Activated CD4-positive, alpha-beta T cell treated with anti-CD3 and anti-CD28 coated beads for 36 hours (primary cell): ENCODE results near the gene IQCN. TPM values are rescaled to one million over a fixed set of nuclear protein-coding genes. Genes with fewer than 3 reads are reported as not detected.

Source experiments
- ATAC-seq: fragments of 200-7000 bp; cut with Tn5 transposase; one replicate; pipeline ENCODE4 v1.10.0; 2021; ENCODE audit warnings: mild to moderate bottlenecking, moderate library complexity
- CTCF ChIA-PET: fragments of 350-600 bp; sonication (Branson Sonifier 250); formaldehyde crosslinking; loops from one replicate; lab custom pipeline; 2021; ENCODE audit warnings: antibody characterized with exemption; lab: Charles Lee
- POLR2A ChIA-PET: fragments of 350-600 bp; sonication (Branson Sonifier 250); formaldehyde crosslinking; loops from one replicate; lab custom pipeline; 2021; ENCODE audit warnings: antibody characterized with exemption, inconsistent platforms; lab: Charles Lee
- DNase-seq: peaks from one replicate; pipeline ENCODE4 v3.0.0-alpha.2; 2020
- H3K27ac Mint-ChIP-seq: one replicate; pipeline ENCODE4 v1.8.0; 2021; ENCODE audit warnings: mixed read lengths
- H3K27me3 Mint-ChIP-seq: one replicate; pipeline ENCODE4 v1.8.0; 2021; ENCODE audit warnings: mixed read lengths
- H3K36me3 Mint-ChIP-seq: one replicate; pipeline ENCODE4 v1.8.0; 2021; ENCODE audit warnings: low read depth, mixed read lengths
- H3K4me1 Mint-ChIP-seq: one replicate; pipeline ENCODE4 v1.8.0; 2021; ENCODE audit warnings: mixed read lengths
- H3K4me3 Mint-ChIP-seq: one replicate; pipeline ENCODE4 v1.8.0; 2021; ENCODE audit warnings: mild to moderate bottlenecking, moderate library complexity, mixed read lengths
- H3K9me3 Mint-ChIP-seq: one replicate; pipeline ENCODE4 v1.8.0; 2021; ENCODE audit warnings: low read depth, mixed read lengths
- intact Hi-C, 2 experiments: fragments of 100-400 bp; cut with DNase I in 1 of 2; cut with micrococcal nuclease in 1 of 2; formaldehyde crosslinking; loops; one replicate each; pipeline versions ENCODE4 v1.14.2 to v1.15.1; 2022 to 2024; cut with DNase I, micrococcal nuclease
- total RNA-seq, 2 experiments: library from RNA; stranded (reverse); gene quantifications; one replicate each; pipeline ENCODE4 v1.2.3, GENCODE V29; 2021

The IQCN gene
- total RNA-seq, 2 experiments from 2014 or later, result 0.40 to 0.43 TPM

DNA sequence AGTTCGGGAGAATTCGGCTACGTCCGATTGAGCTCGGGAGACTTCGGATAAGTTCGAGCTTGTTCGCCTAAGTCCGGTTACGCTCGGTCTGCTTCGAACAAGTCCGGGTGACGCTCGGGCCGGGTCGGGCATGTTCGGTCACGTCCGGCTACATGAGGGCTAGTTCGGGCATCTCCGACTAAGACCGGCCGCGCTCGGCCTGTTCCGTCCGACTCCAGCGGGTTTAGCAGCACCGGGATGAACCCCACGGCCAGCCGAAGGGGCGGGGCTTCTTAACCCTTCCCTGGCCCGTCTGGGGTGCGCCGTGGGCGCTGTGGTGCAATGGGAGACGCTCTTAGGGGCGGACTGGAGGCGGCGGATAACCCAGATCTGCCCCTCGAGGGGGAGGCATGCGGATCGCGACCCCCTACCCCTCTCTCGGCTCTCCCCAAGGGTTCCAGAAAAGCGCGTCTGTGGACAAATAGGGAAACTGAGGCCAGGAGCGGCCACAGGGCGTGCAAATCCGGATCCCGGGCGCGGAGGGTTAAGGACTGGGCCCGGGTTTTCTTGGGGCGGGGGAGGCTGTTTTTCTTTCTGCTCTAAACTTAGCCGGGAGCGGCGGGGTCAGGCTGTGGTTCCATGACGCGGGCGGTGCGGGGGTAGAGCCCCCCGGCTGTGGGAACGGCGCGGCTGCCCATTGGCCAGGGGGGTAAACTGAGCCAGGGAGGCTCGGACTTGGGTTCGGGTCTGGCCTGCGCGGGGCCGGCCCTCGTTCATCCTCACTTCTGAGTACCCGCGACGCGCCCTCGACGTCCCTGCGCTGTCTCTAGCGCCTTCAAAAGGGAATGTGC lies 49.5 kb downstream of the IQCN start:
- POLR2A ChIA-PET, result interaction anchor here (0.9 to 1.0 kb wide), 2 partner anchors 54 to 57 kb away, joined by 3 to 6 read pairs; partner anchors contain the start of gene JUND
- H3K27ac Mint-ChIP-seq, result no peak overlapping the region
- intact Hi-C loops, result loop anchor here in 1 of 2 experiments (1.0 kb wide), 4 partner anchors 16 to 72 kb away; partner anchors contain the start of gene RAB3A

DNA sequence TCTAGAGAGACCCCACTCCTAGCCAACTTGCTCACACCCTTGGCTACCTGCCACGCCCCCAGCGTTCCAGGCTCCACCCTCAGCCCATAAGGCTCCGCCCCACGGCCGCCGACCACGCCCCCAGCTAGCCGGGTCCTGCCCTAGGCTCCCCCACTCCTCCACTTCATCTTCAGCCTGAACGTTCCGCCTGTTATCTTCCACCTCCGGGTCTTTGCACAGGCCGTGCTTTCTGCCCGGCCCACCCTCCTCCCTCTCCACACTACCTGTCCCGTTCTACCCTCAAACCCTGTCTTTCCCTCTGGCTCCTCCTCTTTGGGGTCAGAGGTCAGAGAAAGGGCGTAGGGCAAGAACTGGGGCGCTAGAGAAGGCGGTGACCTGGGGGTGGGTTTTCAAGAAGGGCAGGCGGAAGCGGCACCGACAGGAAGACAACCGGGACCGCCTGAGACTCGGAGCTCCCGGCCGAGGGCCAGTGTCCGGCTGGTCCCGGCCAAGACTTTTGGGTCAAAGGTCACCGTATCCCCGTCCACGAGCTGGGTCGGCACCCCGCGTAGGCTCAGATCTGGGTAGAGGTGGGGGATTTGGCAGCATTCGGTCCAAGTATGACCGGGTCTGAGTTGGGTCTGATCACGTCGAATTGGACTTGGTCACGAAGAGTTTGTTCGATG lies 50.3 kb downstream of the IQCN start:
- H3K27me3 Mint-ChIP-seq, result peaks cover 46% of the 10 kb centered on the region
- peaks cover 20% of the 10 kb centered on the region for H3K4me1 Mint-ChIP-seq

More for the DNA sequence above, 49.5 kb downstream of the IQCN start:
- H3K36me3 Mint-ChIP-seq, result no peaks in the 10 kb centered on the region
- H3K4me3 Mint-ChIP-seq, result peak overlapping the region; percentile 72
- peak; percentile 100 for ATAC-seq
- peaks cover 51% of the 10 kb centered on the region for H3K27me3 Mint-ChIP-seq
- CTCF ChIA-PET, result interaction anchor here (0.6 to 1.8 kb wide), 14 partner anchors 10 to 192 kb away, joined by 3 to 12 read pairs (median 3); partner anchors contain the start of gene JUND
- H3K9me3 Mint-ChIP-seq, result no peaks in the 10 kb centered on the region
- DNase-seq, result peak; percentile 96
- peaks cover 20% of the 10 kb centered on the region for H3K4me1 Mint-ChIP-seq

DNA sequence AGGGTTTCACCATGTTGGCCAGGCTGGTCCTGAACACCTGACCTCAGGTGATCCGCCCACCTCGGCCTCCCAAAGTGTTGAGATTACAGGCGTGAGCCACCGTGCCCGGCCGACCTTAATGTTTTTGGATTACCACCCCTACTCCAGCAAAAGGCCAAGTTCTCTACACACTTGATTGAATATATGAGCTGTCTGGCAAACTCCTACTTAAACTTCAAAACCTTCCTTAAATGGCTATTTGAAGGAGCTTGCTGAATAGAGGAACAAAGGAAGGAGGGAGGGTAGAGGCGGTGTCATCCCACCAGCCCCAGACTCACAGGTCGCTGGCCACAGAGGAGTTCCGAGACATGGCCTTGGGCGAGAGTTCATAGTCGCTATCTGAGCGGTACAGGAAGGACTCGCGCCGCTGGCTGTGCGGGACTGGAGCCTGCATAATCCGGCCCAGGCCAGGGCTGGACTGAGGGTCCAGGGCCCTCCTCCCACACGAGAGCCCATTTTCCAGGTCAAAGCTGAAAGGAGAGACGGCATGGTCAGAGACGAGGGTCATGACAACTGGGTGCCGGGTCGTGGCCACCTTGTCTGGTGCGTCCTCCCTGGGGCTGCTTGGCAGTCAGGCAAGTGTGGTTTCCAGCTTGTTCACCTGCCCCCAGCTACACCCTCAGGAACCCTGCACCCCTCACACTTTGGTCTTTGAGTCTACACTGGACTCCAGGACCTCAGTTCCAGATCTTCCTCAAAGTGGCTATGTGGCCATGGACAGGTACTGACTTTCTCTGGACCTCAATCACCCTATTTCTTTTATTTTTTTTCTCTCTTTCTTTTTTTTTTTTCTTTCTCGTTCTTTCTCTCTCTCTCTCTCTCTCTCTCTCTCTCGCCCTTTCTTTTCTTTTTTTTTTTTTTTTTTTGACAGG lies 52.2 kb downstream of the IQCN start:
- intact Hi-C loops, result no loop called here
- ChIA-PET CTCF (interaction anchor here (0.6 to 1.0 kb wide), 5 partner anchors 12 to 408 kb away, joined by 3 to 5 read pairs (median 4); no protein-coding TSS in a partner anchor), POLR2A (no interaction called here)
- H3K4me1 Mint-ChIP-seq, result peaks cover 18% of the 10 kb centered on the region
- no peak overlapping the region for H3K4me3 Mint-ChIP-seq
- H3K27ac Mint-ChIP-seq, result no peak overlapping the region
- ATAC-seq, result no peak
- H3K36me3 Mint-ChIP-seq, result no peaks in the 10 kb centered on the region
- no peak for DNase-seq
- H3K27me3 Mint-ChIP-seq, result peaks cover 36% of the 10 kb centered on the region
- no peaks in the 10 kb centered on the region for H3K9me3 Mint-ChIP-seq

More for the DNA sequence above, 50.3 kb downstream of the IQCN start:
- Mint-ChIP-seq H3K27ac (no peak overlapping the region), H3K36me3 (no peaks in the 10 kb centered on the region), H3K9me3 (no peaks in the 10 kb centered on the region), H3K4me3 (peak overlapping the region; percentile 72)
- CTCF ChIA-PET, result interaction anchor here (0.6 to 1.8 kb wide), 16 partner anchors 9 to 193 kb away, joined by 3 to 12 read pairs (median 3); partner anchors contain the start of genes JUND and MPV17L2
- peak; percentile 12 for ATAC-seq
- POLR2A ChIA-PET, result interaction anchor here (0.9 to 1.0 kb wide), 2 partner anchors 55 to 58 kb away, joined by 3 to 6 read pairs; partner anchors contain the start of gene JUND
- intact Hi-C loops, result loop anchor here in 1 of 2 experiments (1.0 kb wide), 4 partner anchors 16 to 72 kb away; partner anchors contain the start of gene RAB3A
- peak; percentile 63 for DNase-seq

DNA sequence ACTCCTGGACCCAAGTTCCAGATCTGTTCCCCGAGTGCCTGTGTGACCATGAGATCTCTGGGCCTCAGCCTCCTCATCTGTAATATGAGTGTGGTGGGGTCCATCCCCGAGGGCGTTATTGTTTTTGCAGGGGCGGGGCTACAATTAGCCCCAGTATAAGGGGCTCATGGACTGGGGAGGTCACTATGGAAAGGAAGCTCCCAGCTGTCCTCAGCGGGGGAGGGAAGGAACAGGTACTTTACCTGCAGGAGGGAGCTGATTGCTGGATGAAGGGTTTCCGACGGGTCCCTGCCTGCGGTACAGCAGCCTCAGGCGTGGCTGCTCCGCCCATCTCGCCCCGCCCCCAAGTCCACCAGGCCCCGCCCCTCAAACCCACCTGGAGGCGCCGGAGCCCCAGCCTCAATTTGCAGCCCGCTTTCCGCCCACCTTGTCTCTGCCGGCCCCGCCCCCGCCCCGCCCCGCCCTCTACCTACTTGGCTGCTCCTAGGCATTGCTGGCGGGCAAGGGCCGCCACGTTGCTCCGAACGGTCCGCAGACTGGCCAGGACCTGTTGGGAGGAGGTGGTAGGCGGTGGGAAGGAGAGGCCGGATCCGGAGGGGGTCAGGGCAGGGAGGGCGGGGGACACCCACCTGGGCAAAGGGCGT lies 53.5 kb downstream of the IQCN start:
- peaks cover 27% of the 10 kb centered on the region for H3K27me3 Mint-ChIP-seq
- ATAC-seq (no peak), DNase-seq (peak; percentile 50)
- H3K36me3 Mint-ChIP-seq, result no peaks in the 10 kb centered on the region
- H3K27ac Mint-ChIP-seq, result no peak overlapping the region
- peaks cover 14% of the 10 kb centered on the region for H3K4me1 Mint-ChIP-seq
- ChIA-PET CTCF (interaction anchor here (0.7 kb wide), 1 partner anchor 122 kb away, joined by 4 read pairs; no protein-coding TSS in a partner anchor), POLR2A (interaction anchor here (1.3 kb wide), 1 partner anchor 61 kb away, joined by 3 read pairs; the partner anchor contains the start of gene JUND)
- intact Hi-C loops, result no loop called here
- no peaks in the 10 kb centered on the region for H3K9me3 Mint-ChIP-seq
- H3K4me3 Mint-ChIP-seq, result no peak overlapping the region

DNA sequence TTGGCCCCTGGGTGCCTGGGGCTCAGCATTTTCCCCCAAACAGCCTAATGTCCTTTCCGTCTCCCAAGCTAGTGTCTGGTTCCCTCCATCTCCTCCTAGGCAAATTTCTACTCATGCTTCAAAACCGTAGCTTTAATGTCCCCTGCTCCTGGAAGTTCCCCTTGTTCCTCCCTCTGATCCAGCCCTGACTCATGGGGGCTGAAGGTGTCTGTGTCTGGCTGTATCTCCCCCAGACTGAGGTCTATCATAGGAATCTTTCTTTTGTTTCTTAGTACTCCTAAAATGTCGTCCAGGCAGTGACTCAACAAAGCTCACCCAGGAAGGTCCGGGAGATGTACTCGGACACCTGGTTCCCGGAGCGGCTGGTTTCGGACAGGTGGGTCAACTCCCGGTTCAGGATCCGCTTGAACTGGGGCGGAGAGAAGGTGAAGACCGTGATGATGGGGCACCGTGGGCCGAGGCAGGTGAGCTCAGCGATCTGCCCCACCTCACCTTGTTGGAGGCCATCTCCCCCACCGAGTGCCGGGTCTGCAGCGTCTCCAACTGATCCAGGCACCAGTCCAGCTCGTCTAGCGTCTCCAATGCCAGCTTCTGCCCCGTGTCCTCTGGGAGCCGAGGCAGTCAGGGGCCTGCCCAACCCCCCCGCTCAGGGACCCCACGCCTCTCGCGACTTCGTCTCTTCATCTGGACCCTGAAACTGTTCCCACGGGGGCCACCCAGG lies 54.2 kb downstream of the IQCN start:
- H3K36me3 Mint-ChIP-seq, result no peaks in the 10 kb centered on the region
- intact Hi-C loops, result no loop called here
- ChIA-PET CTCF (interaction anchor here (0.6 to 1.3 kb wide), 3 partner anchors 11 to 121 kb away, joined by 4 to 6 read pairs (median 5); no protein-coding TSS in a partner anchor), POLR2A (interaction anchor here (0.8 to 1.3 kb wide), 2 partner anchors 61 to 219 kb away, joined by 3 to 5 read pairs; partner anchors contain the start of gene JUND)
- no peak for DNase-seq
- H3K4me3 Mint-ChIP-seq, result no peak overlapping the region
- H3K9me3 Mint-ChIP-seq, result no peaks in the 10 kb centered on the region
- ATAC-seq, result no peak
- H3K27ac Mint-ChIP-seq, result no peak overlapping the region
- peaks cover 21% of the 10 kb centered on the region for H3K27me3 Mint-ChIP-seq
- H3K4me1 Mint-ChIP-seq, result peaks cover 12% of the 10 kb centered on the region

DNA sequence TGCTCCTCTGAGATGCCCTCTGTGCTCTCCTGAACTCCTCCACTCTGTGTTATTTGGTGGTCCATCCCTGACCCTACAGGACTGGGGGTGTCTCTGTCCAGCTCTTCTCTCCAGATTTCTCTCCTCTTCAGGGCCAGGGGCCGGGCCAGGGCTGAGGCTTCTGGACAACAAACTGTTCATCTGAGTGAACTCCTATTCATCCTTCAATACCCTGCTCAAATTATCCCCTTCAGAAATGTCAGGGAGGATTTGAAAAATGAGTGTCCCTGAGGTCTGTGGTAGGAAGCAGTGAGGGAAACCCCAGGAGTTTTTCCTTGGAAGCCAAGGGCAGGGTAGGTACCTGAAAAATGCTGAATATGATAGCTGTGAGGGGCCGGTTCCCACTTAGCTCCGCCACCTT lies 55.7 kb downstream of the IQCN start:
- no peak for DNase-seq
- H3K36me3 Mint-ChIP-seq, result no peaks in the 10 kb centered on the region
- H3K9me3 Mint-ChIP-seq, result no peaks in the 10 kb centered on the region
- peaks cover 3% of the 10 kb centered on the region for H3K4me1 Mint-ChIP-seq
- ChIA-PET CTCF (interaction anchor here (0.7 to 1.3 kb wide), 4 partner anchors 9 to 170 kb away, joined by 3 to 6 read pairs (median 4); no protein-coding TSS in a partner anchor), POLR2A (no interaction called here)
- H3K4me3 Mint-ChIP-seq, result no peak overlapping the region
- H3K27ac Mint-ChIP-seq, result no peak overlapping the region
- intact Hi-C loops, result no loop called here
- ATAC-seq, result no peak
- H3K27me3 Mint-ChIP-seq, result peaks cover 10% of the 10 kb centered on the region

DNA sequence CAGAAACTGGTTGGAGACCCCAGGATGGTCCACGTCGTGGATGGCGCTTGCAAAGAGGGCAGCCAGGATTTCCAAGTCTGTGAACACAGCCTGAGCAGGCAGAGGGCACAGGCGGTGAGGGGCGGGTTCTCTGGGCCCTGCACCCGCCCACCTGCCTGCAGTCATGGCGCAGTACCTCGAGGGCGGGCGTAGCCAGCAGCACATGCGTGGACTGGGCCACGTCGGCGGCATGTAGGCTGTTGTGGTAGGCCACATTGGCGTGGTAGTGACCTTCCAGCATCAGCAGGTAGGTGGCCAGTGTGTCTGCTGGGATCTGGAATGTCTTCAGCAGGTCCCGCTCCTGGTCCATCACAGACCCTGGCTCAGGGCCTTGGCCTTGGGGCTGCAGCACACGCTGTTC lies 56.1 kb downstream of the IQCN start:
- DNase-seq (no peak), ATAC-seq (no peak)
- intact Hi-C loops, result no loop called here
- Mint-ChIP-seq H3K27me3 (peaks cover 10% of the 10 kb centered on the region), H3K36me3 (no peaks in the 10 kb centered on the region), H3K9me3 (no peaks in the 10 kb centered on the region), H3K4me1 (peaks cover 3% of the 10 kb centered on the region), H3K4me3 (no peak overlapping the region), H3K27ac (no peak overlapping the region)
- ChIA-PET POLR2A (no interaction called here), CTCF (interaction anchor here (0.7 to 0.8 kb wide), 2 partner anchors 9 to 170 kb away, joined by 3 to 4 read pairs; no protein-coding TSS in a partner anchor)

DNA sequence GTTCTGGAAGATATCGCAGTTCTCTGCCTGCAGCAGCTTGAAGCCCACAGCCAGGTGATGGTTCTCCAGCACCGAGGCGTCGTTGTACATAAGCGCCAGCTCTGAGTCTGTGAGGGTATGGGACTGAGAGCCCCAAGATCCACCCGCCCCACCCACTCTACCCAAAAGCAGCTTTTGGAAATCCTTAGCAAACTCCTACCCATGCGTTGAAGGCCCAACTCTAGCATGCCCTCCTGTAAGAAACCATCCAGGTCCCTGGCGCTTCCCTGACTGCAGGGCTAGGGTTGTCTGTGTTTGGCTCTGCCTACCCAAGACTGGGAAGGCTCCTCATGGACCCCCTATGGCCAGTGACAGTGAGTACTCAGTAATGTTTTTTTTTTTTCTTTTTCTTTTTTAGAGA lies 57.5 kb downstream of the IQCN start:
- ATAC-seq (no peak), DNase-seq (no peak)
- POLR2A ChIA-PET, result no interaction called here
- peaks cover 3% of the 10 kb centered on the region for H3K4me1 Mint-ChIP-seq
- no peaks in the 10 kb centered on the region for H3K9me3 Mint-ChIP-seq
- CTCF ChIA-PET, result interaction anchor here (1.6 kb wide), 1 partner anchor 62 kb away, joined by 3 read pairs; no protein-coding TSS in a partner anchor
- H3K27ac Mint-ChIP-seq, result no peak overlapping the region
- H3K4me3 Mint-ChIP-seq, result no peak overlapping the region
- no peaks in the 10 kb centered on the region for H3K36me3 Mint-ChIP-seq
- peaks cover 7% of the 10 kb centered on the region for H3K27me3 Mint-ChIP-seq
- intact Hi-C loops, result no loop called here

DNA sequence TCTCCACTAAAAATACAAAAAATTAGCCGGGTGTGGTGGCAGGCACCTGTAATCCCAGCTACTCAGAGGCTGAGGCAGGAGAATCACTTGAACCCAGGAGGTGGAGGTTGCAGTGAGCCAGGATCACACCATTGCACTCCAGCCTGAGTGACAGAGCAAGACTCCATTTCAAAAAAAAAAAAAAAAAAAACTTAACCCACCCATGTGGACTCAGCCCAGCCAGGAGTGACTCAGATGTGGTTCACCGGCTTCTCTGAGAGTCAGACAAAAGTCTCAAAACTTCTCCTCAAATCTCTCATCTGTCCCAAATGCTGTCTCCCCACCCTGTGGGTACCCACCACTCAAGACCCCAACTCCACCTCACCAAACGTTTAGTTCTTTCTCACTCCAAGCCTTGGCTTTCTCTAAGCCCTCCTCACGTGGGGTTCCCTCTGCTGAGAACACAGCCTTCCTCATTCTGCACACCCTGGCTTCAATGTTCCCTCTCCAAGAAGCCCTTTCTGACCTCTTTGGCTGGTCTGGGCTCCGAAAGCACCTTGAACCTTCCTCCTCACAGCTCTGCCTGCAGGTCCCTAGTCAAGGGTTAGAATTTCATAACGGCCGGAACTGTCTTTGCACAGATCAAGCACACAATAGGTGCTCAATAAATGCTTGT lies 59.3 kb downstream of the IQCN start:
- no peaks in the 10 kb centered on the region for H3K9me3 Mint-ChIP-seq
- DNase-seq, result peak; percentile 33
- H3K27me3 Mint-ChIP-seq, result peaks cover 1% of the 10 kb centered on the region
- H3K36me3 Mint-ChIP-seq, result no peaks in the 10 kb centered on the region
- H3K4me3 Mint-ChIP-seq, result no peak overlapping the region
- ATAC-seq, result peak; percentile 60
- peaks cover 3% of the 10 kb centered on the region for H3K4me1 Mint-ChIP-seq
- H3K27ac Mint-ChIP-seq, result no peak overlapping the region
- intact Hi-C loops, result no loop called here
- POLR2A ChIA-PET, result interaction anchor here (0.6 kb wide), 1 partner anchor 109 kb away, joined by 7 read pairs; no protein-coding TSS in a partner anchor
- CTCF ChIA-PET, result interaction anchor here (0.6 to 0.7 kb wide), 3 partner anchors 10 to 135 kb away, joined by 3 read pairs; no protein-coding TSS in a partner anchor
